ENCODE measurements around the gene CYP4F3. TPM values are rescaled to one million over a fixed set of nuclear protein-coding genes. Genes with fewer than 3 reads are reported as not detected.

The CYP4F3 gene
- total RNA-seq, 1 experiment from 2014 or later = 0.10 TPM

GRCh38 chr19:15702534-15702930, 61.8 kb downstream of the CYP4F3 start:
- no peak overlapping the region for H3K27ac ChIP-seq (ENCODE audit: low read length)
- no TSS peak for BruUV-seq (replicated peaks)
- ATAC-seq (no peak), DNase-seq (ENCODE audit: low read depth, low spot score) (no peak)
- TF ChIP-seq TCF7L2 (IDR thresholded peaks at IDR 0.05; ENCODE audit: low read depth, low read length) (no peak), POLR2AphosphoS5 (IDR thresholded peaks at IDR 0.05; ENCODE audit: low read depth, low read length) (no peak), REST (IDR thresholded peaks at IDR 0.05; ENCODE audit: insufficient read depth in 1 of 2, low read depth in 2 of 2, low read length in 1 of 2) (no peak), SIN3A (IDR thresholded peaks at IDR 0.05; ENCODE audit: borderline replicate concordance, insufficient read depth, low read depth, low read length) (no peak)
- POLR2A ChIA-PET = no interaction called here
- CTCF ChIA-PET = no interaction called here
- H3K27me3 ChIP-seq (ENCODE audit: control insufficient read depth, insufficient read depth, low read length) = no peaks in the 10 kb centered on the region; the same call in 1 of the 2 replicates
- no peaks in the 10 kb centered on the region for H3K36me3 ChIP-seq (ENCODE audit: control insufficient read depth, insufficient read depth, low read length)
- no peaks in the 10 kb centered on the region for H3K9me3 ChIP-seq (ENCODE audit: control insufficient read depth, insufficient read depth, low read depth, low read length)
- intact Hi-C loops (cut with micrococcal nuclease; ENCODE audit: unreplicated experiment) = no loop called here
- H3K4me3 ChIP-seq (ENCODE audit: low read depth in 2 of 2, low read length in 2 of 2) = no peak overlapping the region
- no peaks in the 10 kb centered on the region for H3K4me1 ChIP-seq (ENCODE audit: control insufficient read depth, insufficient read depth, low read length)
- in situ Hi-C loops (cut with HindIII; ENCODE audit: low pct_unique_long_range_greater_than_20kb, low sequenced_read_pairs) = no loop called here

Other genes starting within 250 kb of the CYP4F3 start
- 65.5 TPM for gene AKAP8L, start 221.9 kb upstream of the CYP4F3 start, total RNA-seq (2021; ENCODE audit: unreplicated experiment)
- 41.9 TPM for gene WIZ, start 190.9 kb upstream of the CYP4F3 start, total RNA-seq (2021; ENCODE audit: unreplicated experiment)
- gene RASAL3, start 176.4 kb upstream of the CYP4F3 start, total RNA-seq (2021; ENCODE audit: unreplicated experiment) = 0.10 TPM
- gene PGLYRP2, start 161.4 kb upstream of the CYP4F3 start, total RNA-seq (2021; ENCODE audit: unreplicated experiment) = not detected
- 0.21 TPM for gene CYP4F22, start 132.4 kb upstream of the CYP4F3 start, total RNA-seq (2021; ENCODE audit: unreplicated experiment)
- not detected for gene CYP4F8, start 25.7 kb upstream of the CYP4F3 start, total RNA-seq (2021; ENCODE audit: unreplicated experiment)
- 1.7 TPM for gene CYP4F12, start 32.2 kb downstream of the CYP4F3 start, total RNA-seq (2021; ENCODE audit: unreplicated experiment)
- gene OR10H2, start 87.1 kb downstream of the CYP4F3 start, total RNA-seq (2021; ENCODE audit: unreplicated experiment) = not detected
- gene OR10H3, start 97.1 kb downstream of the CYP4F3 start, total RNA-seq (2021; ENCODE audit: unreplicated experiment) = not detected
- not detected for gene OR10H5, start 146.8 kb downstream of the CYP4F3 start, total RNA-seq (2021; ENCODE audit: unreplicated experiment)
- not detected for gene OR10H1, start 174.8 kb downstream of the CYP4F3 start, total RNA-seq (2021; ENCODE audit: unreplicated experiment)

Measured in Panc1 (cell line).